Mammary epithelial cell (primary cell): ENCODE measurements around the gene PUS10.

Experiments used
- EZH2 ChIP-seq: IDR thresholded peaks from 2 replicates; pipeline ENCODE4 v1.6.1; 2012; ENCODE audit warnings: low read length, inconsistent platforms, borderline replicate concordance
- TF ChIP-seq, protein P1 (sequence below), 2 donors: IDR thresholded peaks in 1 of 2; conservative IDR thresholded peaks in 1 of 2; 2 replicates each; pipeline ENCODE4 v1.5.1; 2011 to 2012; ENCODE audit warnings: inconsistent platforms in 2 of 2, low read length in 2 of 2, mild to moderate bottlenecking in 2 of 2, control low read depth in 1 of 2, low read depth in 1 of 2; ENCODE audit not compliant: insufficient read depth in 1 of 2; ENCODE audit errors: extremely low read depth in 1 of 2

DNA sequence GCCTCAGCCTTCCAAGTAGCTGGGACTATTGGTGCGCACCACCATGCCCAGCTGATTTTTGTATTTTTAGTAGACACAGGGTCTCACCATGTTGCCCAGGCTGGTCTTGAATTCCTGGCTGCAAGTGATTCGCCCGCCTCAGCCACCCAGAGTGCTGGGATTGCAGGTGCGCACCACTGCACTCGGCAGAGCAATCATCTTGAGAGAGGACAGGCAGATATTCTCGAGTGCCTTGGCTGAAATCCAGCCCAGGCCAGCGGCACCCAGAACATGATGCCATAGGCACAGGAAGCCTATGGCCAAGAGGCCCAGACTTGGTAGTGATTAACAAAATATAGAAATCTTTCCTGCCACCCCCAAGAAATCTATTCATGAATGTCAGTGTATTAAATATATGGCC is 58.6 kb downstream of the PUS10 start:
- no peak for TF ChIP-seq EZH2
- TF ChIP-seq, protein P1, sequence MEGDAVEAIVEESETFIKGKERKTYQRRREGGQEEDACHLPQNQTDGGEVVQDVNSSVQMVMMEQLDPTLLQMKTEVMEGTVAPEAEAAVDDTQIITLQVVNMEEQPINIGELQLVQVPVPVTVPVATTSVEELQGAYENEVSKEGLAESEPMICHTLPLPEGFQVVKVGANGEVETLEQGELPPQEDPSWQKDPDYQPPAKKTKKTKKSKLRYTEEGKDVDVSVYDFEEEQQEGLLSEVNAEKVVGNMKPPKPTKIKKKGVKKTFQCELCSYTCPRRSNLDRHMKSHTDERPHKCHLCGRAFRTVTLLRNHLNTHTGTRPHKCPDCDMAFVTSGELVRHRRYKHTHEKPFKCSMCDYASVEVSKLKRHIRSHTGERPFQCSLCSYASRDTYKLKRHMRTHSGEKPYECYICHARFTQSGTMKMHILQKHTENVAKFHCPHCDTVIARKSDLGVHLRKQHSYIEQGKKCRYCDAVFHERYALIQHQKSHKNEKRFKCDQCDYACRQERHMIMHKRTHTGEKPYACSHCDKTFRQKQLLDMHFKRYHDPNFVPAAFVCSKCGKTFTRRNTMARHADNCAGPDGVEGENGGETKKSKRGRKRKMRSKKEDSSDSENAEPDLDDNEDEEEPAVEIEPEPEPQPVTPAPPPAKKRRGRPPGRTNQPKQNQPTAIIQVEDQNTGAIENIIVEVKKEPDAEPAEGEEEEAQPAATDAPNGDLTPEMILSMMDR (conservative IDR thresholded peaks at IDR 0.05 in 1 of 2, IDR thresholded peaks at IDR 0.05 in 1 of 2; ENCODE audit: extremely low read depth in 1 of 2, insufficient read depth in 1 of 2, low read depth in 1 of 2, low read length in 2 of 2): no peak
